Measurements from ENCODE around the gene TLCD3A.
A peak's percentile ranks its signal among the peaks of the same experiment; 100 is the strongest.

TLCD3A gene

DNA sequence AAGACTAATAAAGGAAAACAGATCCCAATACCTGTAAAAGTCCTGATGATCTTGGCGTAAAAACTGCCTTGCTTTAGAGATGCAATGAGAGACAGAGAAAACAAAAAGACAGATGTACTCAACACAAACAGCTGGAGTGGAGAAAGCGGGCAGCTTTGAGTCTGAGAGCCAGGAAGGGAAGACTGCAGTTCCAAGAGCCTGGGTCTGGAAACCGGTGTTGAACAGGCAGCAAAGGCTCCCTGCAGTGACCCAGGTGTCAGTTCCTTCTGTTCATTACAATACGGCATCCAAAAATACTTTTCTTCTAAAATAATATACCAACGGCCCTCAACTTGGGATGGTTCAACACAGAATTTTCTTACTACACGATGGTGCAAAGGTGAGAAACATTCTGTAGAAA, 47.4 kb upstream of the TLCD3A start:
- no peak overlapping the region for H2AFZ ChIP-seq (ENCODE audit: low read length)
- H3K27ac ChIP-seq (ENCODE audit: low read depth, low read length, poor library complexity, severe bottlenecking) = no peak overlapping the region
- H3K27me3 ChIP-seq (ENCODE audit: insufficient read depth, low read length) = no peaks in the 10 kb centered on the region
- H3K9me2 ChIP-seq (ENCODE audit: low read depth, low read length) = no peaks in the 10 kb centered on the region
- H3K4me2 ChIP-seq (ENCODE audit: low read length) = no peak overlapping the region
- no peak overlapping the region for H3K4me3 ChIP-seq (ENCODE audit: low read depth, low read length, poor library complexity, severe bottlenecking)
- TF ChIP-seq EZH2 (IDR thresholded peaks at IDR 0.05; ENCODE audit: borderline replicate concordance, low read length) = no peak
- TF ChIP-seq, protein P1, sequence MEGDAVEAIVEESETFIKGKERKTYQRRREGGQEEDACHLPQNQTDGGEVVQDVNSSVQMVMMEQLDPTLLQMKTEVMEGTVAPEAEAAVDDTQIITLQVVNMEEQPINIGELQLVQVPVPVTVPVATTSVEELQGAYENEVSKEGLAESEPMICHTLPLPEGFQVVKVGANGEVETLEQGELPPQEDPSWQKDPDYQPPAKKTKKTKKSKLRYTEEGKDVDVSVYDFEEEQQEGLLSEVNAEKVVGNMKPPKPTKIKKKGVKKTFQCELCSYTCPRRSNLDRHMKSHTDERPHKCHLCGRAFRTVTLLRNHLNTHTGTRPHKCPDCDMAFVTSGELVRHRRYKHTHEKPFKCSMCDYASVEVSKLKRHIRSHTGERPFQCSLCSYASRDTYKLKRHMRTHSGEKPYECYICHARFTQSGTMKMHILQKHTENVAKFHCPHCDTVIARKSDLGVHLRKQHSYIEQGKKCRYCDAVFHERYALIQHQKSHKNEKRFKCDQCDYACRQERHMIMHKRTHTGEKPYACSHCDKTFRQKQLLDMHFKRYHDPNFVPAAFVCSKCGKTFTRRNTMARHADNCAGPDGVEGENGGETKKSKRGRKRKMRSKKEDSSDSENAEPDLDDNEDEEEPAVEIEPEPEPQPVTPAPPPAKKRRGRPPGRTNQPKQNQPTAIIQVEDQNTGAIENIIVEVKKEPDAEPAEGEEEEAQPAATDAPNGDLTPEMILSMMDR (IDR thresholded peaks at IDR 0.05; ENCODE audit: low read length) = no peak
- no peaks in the 10 kb centered on the region for H3K79me2 ChIP-seq (ENCODE audit: insufficient read depth, low read length)
- no peaks in the 10 kb centered on the region for H3K9me3 ChIP-seq (ENCODE audit: low read length)
- peaks cover 5% of the 10 kb centered on the region; the same call in 1 of the 2 replicates for H3F3A ChIP-seq (ENCODE audit: insufficient read depth, low read length)
- peaks cover 14% of the 10 kb centered on the region for H3K4me1 ChIP-seq (ENCODE audit: insufficient read depth, low read length, severe bottlenecking)
- peaks cover 28% of the 10 kb centered on the region; the same call in 1 of the 2 replicates for H3K36me3 ChIP-seq (ENCODE audit: insufficient read depth, low read length)
- H3K9ac ChIP-seq (ENCODE audit: low read length) = no peak overlapping the region
- no peaks in the 10 kb centered on the region for H4K20me1 ChIP-seq (ENCODE audit: insufficient read depth, low read length)

DNA sequence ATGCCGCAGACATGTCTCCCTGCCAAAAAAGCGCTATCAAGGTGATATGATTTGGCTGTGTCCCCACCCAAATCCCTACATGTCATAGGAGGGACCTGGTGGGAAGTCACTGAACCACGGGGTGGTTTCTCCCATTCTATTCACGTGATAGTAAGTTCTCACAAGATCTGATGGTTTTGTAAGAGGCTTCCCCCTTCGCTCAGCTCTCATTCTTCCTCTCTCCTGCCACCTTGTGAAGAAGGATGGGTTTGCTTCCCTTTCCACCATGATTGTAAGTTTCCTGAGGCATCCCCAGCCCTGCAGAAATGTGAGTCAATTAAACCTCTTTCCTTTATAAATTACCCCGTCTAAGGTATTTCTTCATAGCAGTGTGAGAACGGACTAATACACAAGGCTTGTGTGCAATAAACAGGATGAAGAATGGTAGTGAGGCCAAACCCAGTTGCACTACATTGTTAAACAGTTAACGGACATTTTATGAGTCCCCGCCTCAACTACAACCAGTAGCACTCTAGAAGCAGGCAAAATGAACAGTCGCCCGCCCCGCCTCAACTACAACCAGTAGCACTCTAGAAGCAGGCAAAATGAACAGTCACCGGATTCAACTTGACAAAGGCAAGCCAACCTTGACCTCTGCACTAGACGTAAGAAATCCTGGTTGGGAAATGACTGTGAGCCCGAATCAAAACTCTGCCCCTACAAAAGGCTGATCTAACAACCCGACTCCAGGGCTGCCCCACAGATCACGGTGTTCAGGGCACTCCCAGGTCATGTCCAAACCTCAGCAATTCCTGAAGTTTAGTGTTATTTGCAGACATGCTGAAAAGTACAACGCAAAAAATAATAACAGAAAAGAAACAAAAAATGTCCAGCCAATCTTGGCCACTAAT, 44.1 kb upstream of the TLCD3A start:
- H3K27me3 ChIP-seq (ENCODE audit: insufficient read depth, low read length) = no peaks in the 10 kb centered on the region
- H3F3A ChIP-seq (ENCODE audit: insufficient read depth, low read length) = peaks cover 5% of the 10 kb centered on the region; the same call in 1 of the 2 replicates
- H3K4me3 ChIP-seq (ENCODE audit: low read depth, low read length, poor library complexity, severe bottlenecking) = no peak overlapping the region
- H3K9me3 ChIP-seq (ENCODE audit: low read length) = no peaks in the 10 kb centered on the region
- no peak overlapping the region for H3K27ac ChIP-seq (ENCODE audit: low read depth, low read length, poor library complexity, severe bottlenecking)
- H3K9ac ChIP-seq (ENCODE audit: low read length) = no peak overlapping the region
- H3K36me3 ChIP-seq (ENCODE audit: insufficient read depth, low read length) = peaks cover 39% of the 10 kb centered on the region; the same call in 1 of the 2 replicates
- H4K20me1 ChIP-seq (ENCODE audit: insufficient read depth, low read length) = no peaks in the 10 kb centered on the region
- H3K9me2 ChIP-seq (ENCODE audit: low read depth, low read length) = no peaks in the 10 kb centered on the region
- H3K4me1 ChIP-seq (ENCODE audit: insufficient read depth, low read length, severe bottlenecking) = no peaks in the 10 kb centered on the region
- H3K79me2 ChIP-seq (ENCODE audit: insufficient read depth, low read length) = no peaks in the 10 kb centered on the region
- no peak overlapping the region for H3K4me2 ChIP-seq (ENCODE audit: low read length)
- TF ChIP-seq EZH2 (IDR thresholded peaks at IDR 0.05; ENCODE audit: borderline replicate concordance, low read length) = no peak
- TF ChIP-seq, protein P1 (IDR thresholded peaks at IDR 0.05; ENCODE audit: low read length) = peak; percentile 3; the same call in 1 of the 2 replicates
- H2AFZ ChIP-seq (ENCODE audit: low read length) = no peak overlapping the region

DNA sequence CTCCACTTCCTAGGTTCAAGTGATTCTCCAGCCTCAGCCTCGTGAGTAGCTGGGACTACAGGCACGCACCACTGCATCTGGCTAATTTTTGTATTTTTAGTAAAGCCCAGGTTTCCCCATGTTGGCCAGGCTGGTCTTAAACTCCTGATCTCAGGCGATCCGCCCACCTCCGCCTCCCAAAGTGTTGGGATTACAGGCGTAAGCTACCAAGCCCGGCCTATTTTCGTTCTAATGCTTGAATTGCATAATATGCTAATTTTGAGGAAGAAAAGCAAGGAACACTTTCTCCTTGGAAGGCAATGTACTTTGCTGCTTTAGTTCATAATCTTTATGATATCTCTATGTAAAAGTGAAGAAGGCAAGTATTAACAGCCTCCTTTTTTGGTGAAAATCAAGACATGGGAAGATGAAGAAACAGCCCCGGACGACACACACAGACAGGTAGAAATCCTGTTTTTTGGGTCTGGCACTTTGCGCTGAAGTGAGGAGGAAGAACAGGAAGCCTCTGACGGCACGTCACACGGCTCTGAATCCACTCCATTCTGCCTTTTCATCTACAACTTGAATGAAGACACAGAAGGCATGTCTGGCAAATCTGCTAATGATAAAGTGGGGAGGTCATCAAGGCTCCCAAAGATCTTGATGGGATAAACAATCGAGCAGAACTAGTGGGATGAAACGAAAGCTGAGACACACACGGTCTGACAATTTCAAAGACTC, 42.7 kb upstream of the TLCD3A start:
- H3K9me3 ChIP-seq (ENCODE audit: low read length) = no peaks in the 10 kb centered on the region
- no peak overlapping the region for H2AFZ ChIP-seq (ENCODE audit: low read length)
- H3K27me3 ChIP-seq (ENCODE audit: insufficient read depth, low read length) = no peaks in the 10 kb centered on the region
- no peaks in the 10 kb centered on the region for H3K4me1 ChIP-seq (ENCODE audit: insufficient read depth, low read length, severe bottlenecking)
- H4K20me1 ChIP-seq (ENCODE audit: insufficient read depth, low read length) = no peaks in the 10 kb centered on the region
- no peaks in the 10 kb centered on the region for H3K79me2 ChIP-seq (ENCODE audit: insufficient read depth, low read length)
- H3K4me3 ChIP-seq (ENCODE audit: low read depth, low read length, poor library complexity, severe bottlenecking) = no peak overlapping the region
- H3K9me2 ChIP-seq (ENCODE audit: low read depth, low read length) = no peaks in the 10 kb centered on the region
- no peak overlapping the region for H3K27ac ChIP-seq (ENCODE audit: low read depth, low read length, poor library complexity, severe bottlenecking)
- TF ChIP-seq, protein P1 (IDR thresholded peaks at IDR 0.05; ENCODE audit: low read length) = no peak
- no peak for TF ChIP-seq EZH2 (IDR thresholded peaks at IDR 0.05; ENCODE audit: borderline replicate concordance, low read length)
- H3K4me2 ChIP-seq (ENCODE audit: low read length) = no peak overlapping the region
- no peak overlapping the region for H3K9ac ChIP-seq (ENCODE audit: low read length)
- H3K36me3 ChIP-seq (ENCODE audit: insufficient read depth, low read length) = peaks cover 40% of the 10 kb centered on the region; the same call in 1 of the 2 replicates
- no peaks in the 10 kb centered on the region for H3F3A ChIP-seq (ENCODE audit: insufficient read depth, low read length)
